Neural cell (in vitro differentiated cells): Measurements from ENCODE around the gene MEPCE. TPM values are rescaled to one million over a fixed set of nuclear protein-coding genes. Genes with fewer than 3 reads are reported as not detected.

ENCODE experiments used
- H2AFZ ChIP-seq: fragments of 200-600, 300-800 bp; sonication (generic), shearing (Covaris generic); 2 replicates; pipeline ENCODE4 v1.6.0; 2014; ENCODE audit warnings: low read depth, mild to moderate bottlenecking, antibody characterized with exemption, low read length, moderate library complexity
- H3F3A ChIP-seq: fragments of 200-600 bp; shearing (Covaris generic); 2 replicates; pipeline ENCODE4 v1.6.1; 2016; ENCODE audit warnings: mild to moderate bottlenecking, moderate library complexity, mixed read lengths, antibody characterized with exemption, low read length; ENCODE audit not compliant: insufficient read depth, poor library complexity, severe bottlenecking
- H3K27ac ChIP-seq: fragments of 200-600, 300-800 bp; sonication (generic), shearing (Covaris generic); 2 replicates; pipeline ENCODE4 v1.5.1; 2014; ENCODE audit warnings: mild to moderate bottlenecking, low read length, moderate library complexity
- H3K27me3 ChIP-seq: fragments of 300-800, 200-600 bp; sonication (generic), shearing (Covaris generic); 2 replicates; pipeline ENCODE4 v1.6.0; 2014; ENCODE audit warnings: mild to moderate bottlenecking, low read depth, low read length, moderate library complexity; ENCODE audit not compliant: insufficient read depth
- H3K36me3 ChIP-seq: fragments of 300-800, 200-600 bp; sonication (generic), shearing (Covaris generic); 2 replicates; pipeline ENCODE4 v1.5.1; 2014; ENCODE audit warnings: mild to moderate bottlenecking, antibody characterized with exemption, low read length, moderate library complexity; ENCODE audit not compliant: insufficient read depth
- H3K4me2 ChIP-seq: fragments of 300-800, 200-600 bp; sonication (generic), shearing (Covaris generic); 2 replicates; pipeline ENCODE4 v1.6.0; 2014; ENCODE audit warnings: mild to moderate bottlenecking, low read length
- H3K4me3 ChIP-seq: fragments of 300-800, 200-600 bp; sonication (generic), shearing (Covaris generic); 2 replicates; pipeline ENCODE4 v1.5.1; 2014; ENCODE audit warnings: mild to moderate bottlenecking, low read length, moderate library complexity
- H3K79me2 ChIP-seq: fragments of 200-600 bp; shearing (Covaris generic); replicated peaks from 2 replicates; pipeline ENCODE4 v1.6.0; 2014; ENCODE audit warnings: mild to moderate bottlenecking, low read length, moderate library complexity; ENCODE audit not compliant: insufficient read depth
- H3K9ac ChIP-seq: fragments of 300-800, 200-600 bp; sonication (generic), shearing (Covaris generic); 2 replicates; pipeline ENCODE4 v1.6.1; 2016; ENCODE audit warnings: mild to moderate bottlenecking, low read length, mixed read lengths
- H3K9me2 ChIP-seq: fragments of 200-600 bp; shearing (Covaris generic); 2 replicates; pipeline ENCODE4 v1.6.1; 2016; ENCODE audit warnings: mild to moderate bottlenecking, low read length, mixed read lengths; ENCODE audit not compliant: insufficient read depth
- H3K9me3 ChIP-seq: fragments of 200-600, 300-800 bp; sonication (generic), shearing (Covaris generic); 2 replicates; pipeline ENCODE4 v1.6.1; 2016; ENCODE audit warnings: mild to moderate bottlenecking, mixed run types, low read length, moderate library complexity, mixed read lengths
- H4K20me1 ChIP-seq: fragments of 200-600 bp; shearing (Covaris generic); 2 replicates; pipeline ENCODE4 v1.6.1; 2016; ENCODE audit warnings: mild to moderate bottlenecking, mixed run types; ENCODE audit not compliant: insufficient read depth
- EP300 ChIP-seq: fragments of 450-650 bp; conservative IDR thresholded peaks from 2 replicates; pipeline ENCODE4 v1.6.1; 2014; ENCODE audit warnings: antibody characterized with exemption, mild to moderate bottlenecking, moderate library complexity; ENCODE audit not compliant: poor library complexity, severe bottlenecking
- EZH2 ChIP-seq: fragments of 200-600, 300-800 bp; shearing (Covaris generic), sonication (generic); IDR thresholded peaks from 2 replicates; pipeline ENCODE4 v1.6.1; 2014; ENCODE audit warnings: antibody characterized with exemption, low read length, borderline replicate concordance, mild to moderate bottlenecking; ENCODE audit not compliant: insufficient read depth, poor library complexity, severe bottlenecking
- MXI1 ChIP-seq: fragments of 450-650 bp; conservative IDR thresholded peaks from 2 replicates; pipeline ENCODE4 v1.6.1; 2014; ENCODE audit warnings: antibody characterized with exemption, mild to moderate bottlenecking; ENCODE audit not compliant: poor library complexity, severe bottlenecking
- POLR2AphosphoS5 ChIP-seq: IDR thresholded peaks from 2 replicates; pipeline ENCODE4 v1.6.1; 2012
- RAD21 ChIP-seq: fragments of 450-650 bp; conservative IDR thresholded peaks from 2 replicates; pipeline ENCODE4 v1.6.1; 2014; ENCODE audit warnings: antibody characterized with exemption, mild to moderate bottlenecking, moderate library complexity
- SMC3 ChIP-seq: fragments of 450-650 bp; conservative IDR thresholded peaks from 2 replicates; pipeline ENCODE4 v1.6.1; 2014; ENCODE audit warnings: antibody characterized with exemption, mild to moderate bottlenecking, moderate library complexity; ENCODE audit not compliant: poor library complexity
- TAF1 ChIP-seq: IDR thresholded peaks from 2 replicates; pipeline ENCODE4 v1.6.1; 2012; ENCODE audit warnings: low read depth
- polyA plus RNA-seq: library from polyadenylated mRNA; depleted of rRNA; stranded (reverse); fragments of >200 nt; gene quantifications from 2 replicates; pipeline ENCODE4 v1.2.3, GENCODE V29; 2014
- TF ChIP-seq, protein P1 (sequence below): fragments of 450-650 bp; IDR thresholded peaks from 2 replicates; pipeline ENCODE4 v1.5.1; 2014; ENCODE audit warnings: antibody characterized with exemption, mild to moderate bottlenecking, moderate library complexity; ENCODE audit not compliant: poor library complexity, severe bottlenecking
- TF ChIP-seq, protein P2 (sequence below): IDR thresholded peaks from 2 replicates; pipeline ENCODE4 v1.6.1; 2012; ENCODE audit warnings: borderline replicate concordance

The MEPCE gene
- polyA plus RNA-seq, 1 donor from 2014 or later, result 15.0 TPM

DNA sequence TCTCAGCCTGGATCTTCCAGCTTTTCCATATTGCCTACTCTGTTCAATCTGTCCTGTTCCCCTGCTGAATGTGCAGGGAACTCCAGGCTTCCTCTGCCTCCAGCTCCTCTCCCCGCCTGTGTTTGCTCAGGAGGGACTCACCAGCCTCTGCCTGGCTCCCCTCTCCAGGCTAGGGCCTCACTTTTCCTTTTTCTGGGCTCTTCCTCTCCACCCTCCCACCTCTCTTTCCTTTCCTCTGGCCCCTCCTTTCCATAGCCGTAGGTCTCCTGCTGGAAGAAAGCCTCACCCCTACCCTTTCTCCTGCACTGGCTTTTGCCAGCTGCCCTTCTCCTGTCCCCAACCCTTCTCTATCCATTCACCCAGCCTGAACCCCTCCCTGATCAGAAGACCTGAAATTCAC lies 31.4 kb upstream of the MEPCE start:
- Histone ChIP-seq H4K20me1 (no peaks in the 10 kb centered on the region), H3K9ac (no peak overlapping the region), H3K79me2 (no peaks in the 10 kb centered on the region), H3K9me3 (no peaks in the 10 kb centered on the region), H3K27me3 (no peaks in the 10 kb centered on the region), H3F3A (no peaks in the 10 kb centered on the region), H3K27ac (no peak overlapping the region), H3K4me3 (no peak overlapping the region), H3K36me3 (no peaks in the 10 kb centered on the region), H2AFZ (no peak overlapping the region), H3K9me2 (no peaks in the 10 kb centered on the region), H3K4me2 (no peak overlapping the region)
- no peak for TF ChIP-seq SMC3
- TF ChIP-seq, protein P1, sequence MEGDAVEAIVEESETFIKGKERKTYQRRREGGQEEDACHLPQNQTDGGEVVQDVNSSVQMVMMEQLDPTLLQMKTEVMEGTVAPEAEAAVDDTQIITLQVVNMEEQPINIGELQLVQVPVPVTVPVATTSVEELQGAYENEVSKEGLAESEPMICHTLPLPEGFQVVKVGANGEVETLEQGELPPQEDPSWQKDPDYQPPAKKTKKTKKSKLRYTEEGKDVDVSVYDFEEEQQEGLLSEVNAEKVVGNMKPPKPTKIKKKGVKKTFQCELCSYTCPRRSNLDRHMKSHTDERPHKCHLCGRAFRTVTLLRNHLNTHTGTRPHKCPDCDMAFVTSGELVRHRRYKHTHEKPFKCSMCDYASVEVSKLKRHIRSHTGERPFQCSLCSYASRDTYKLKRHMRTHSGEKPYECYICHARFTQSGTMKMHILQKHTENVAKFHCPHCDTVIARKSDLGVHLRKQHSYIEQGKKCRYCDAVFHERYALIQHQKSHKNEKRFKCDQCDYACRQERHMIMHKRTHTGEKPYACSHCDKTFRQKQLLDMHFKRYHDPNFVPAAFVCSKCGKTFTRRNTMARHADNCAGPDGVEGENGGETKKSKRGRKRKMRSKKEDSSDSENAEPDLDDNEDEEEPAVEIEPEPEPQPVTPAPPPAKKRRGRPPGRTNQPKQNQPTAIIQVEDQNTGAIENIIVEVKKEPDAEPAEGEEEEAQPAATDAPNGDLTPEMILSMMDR, result no peak
- no peak for TF ChIP-seq POLR2AphosphoS5
- TF ChIP-seq EP300, result no peak
- TF ChIP-seq MXI1, result no peak
- no peak for TF ChIP-seq RAD21
- no peak for TF ChIP-seq TAF1
- TF ChIP-seq, protein P2, sequence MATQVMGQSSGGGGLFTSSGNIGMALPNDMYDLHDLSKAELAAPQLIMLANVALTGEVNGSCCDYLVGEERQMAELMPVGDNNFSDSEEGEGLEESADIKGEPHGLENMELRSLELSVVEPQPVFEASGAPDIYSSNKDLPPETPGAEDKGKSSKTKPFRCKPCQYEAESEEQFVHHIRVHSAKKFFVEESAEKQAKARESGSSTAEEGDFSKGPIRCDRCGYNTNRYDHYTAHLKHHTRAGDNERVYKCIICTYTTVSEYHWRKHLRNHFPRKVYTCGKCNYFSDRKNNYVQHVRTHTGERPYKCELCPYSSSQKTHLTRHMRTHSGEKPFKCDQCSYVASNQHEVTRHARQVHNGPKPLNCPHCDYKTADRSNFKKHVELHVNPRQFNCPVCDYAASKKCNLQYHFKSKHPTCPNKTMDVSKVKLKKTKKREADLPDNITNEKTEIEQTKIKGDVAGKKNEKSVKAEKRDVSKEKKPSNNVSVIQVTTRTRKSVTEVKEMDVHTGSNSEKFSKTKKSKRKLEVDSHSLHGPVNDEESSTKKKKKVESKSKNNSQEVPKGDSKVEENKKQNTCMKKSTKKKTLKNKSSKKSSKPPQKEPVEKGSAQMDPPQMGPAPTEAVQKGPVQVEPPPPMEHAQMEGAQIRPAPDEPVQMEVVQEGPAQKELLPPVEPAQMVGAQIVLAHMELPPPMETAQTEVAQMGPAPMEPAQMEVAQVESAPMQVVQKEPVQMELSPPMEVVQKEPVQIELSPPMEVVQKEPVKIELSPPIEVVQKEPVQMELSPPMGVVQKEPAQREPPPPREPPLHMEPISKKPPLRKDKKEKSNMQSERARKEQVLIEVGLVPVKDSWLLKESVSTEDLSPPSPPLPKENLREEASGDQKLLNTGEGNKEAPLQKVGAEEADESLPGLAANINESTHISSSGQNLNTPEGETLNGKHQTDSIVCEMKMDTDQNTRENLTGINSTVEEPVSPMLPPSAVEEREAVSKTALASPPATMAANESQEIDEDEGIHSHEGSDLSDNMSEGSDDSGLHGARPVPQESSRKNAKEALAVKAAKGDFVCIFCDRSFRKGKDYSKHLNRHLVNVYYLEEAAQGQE, result no peak

DNA sequence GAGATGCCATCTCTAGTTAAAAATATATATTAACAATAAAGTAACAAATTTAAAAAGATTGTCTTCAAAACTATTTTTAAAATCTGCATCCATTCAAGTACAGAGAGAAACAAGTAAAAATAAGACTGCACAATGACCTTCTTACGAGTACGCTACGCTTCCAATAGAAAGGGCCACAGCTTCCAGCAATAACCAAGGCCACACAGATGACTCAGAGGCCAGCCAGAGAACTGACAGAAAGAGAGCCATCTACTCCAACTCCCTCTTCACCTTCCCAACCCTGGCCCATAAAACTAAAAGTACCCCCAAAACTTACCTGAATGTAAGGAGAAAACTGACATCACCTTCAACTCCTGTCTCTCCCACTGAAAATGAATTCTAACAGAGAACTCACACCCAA lies 29.6 kb upstream of the MEPCE start:
- Histone ChIP-seq H3K4me2 (no peak overlapping the region), H3K27me3 (no peaks in the 10 kb centered on the region), H3K36me3 (no peaks in the 10 kb centered on the region), H3K9ac (no peak overlapping the region), H3K9me3 (no peaks in the 10 kb centered on the region), H3F3A (no peaks in the 10 kb centered on the region), H3K4me3 (no peak overlapping the region), H3K9me2 (no peaks in the 10 kb centered on the region), H3K27ac (no peak overlapping the region), H2AFZ (no peak overlapping the region), H3K79me2 (no peaks in the 10 kb centered on the region), H4K20me1 (no peaks in the 10 kb centered on the region)
- TF ChIP-seq, protein P1, result no peak
- TF ChIP-seq TAF1 (no peak), POLR2AphosphoS5 (no peak), SMC3 (no peak), EZH2 (no peak), RAD21 (no peak), MXI1 (no peak), EP300 (no peak)
- TF ChIP-seq, protein P2, result no peak
